Non-pigmented ciliary epithelial cell (primary cell): ENCODE data around the gene KLF4.
A peak's percentile ranks its signal among the peaks of the same experiment; 100 is the strongest.

Source experiments
- DNase-seq: peaks from one replicate; pipeline ENCODE4 v3.0.0-alpha.2; 2010; ENCODE audit warnings: low read depth

KLF4 gene

GRCh38 chr9:107487521-107488374 is 1.8 kb downstream of the KLF4 start:
- no peak for DNase-seq

- DNase-seq = no peak
Observed at GRCh38 chr9:107486674-107487520, 2.7 kb downstream of the KLF4 start.

- DNase-seq = no peak
Observed at GRCh38 chr9:107485458-107486043, 4.0 kb downstream of the KLF4 start.

GRCh38 chr9:107484117-107484723 is 5.3 kb downstream of the KLF4 start:
- DNase-seq = peak; percentile 43

- DNase-seq = no peak
Observed at GRCh38 chr9:107483666-107484065, 5.9 kb downstream of the KLF4 start.

GRCh38 chr9:107481035-107481434 is 8.5 kb downstream of the KLF4 start:
- no peak for DNase-seq

GRCh38 chr9:107480386-107480789 is 9.2 kb downstream of the KLF4 start:
- DNase-seq = no peak

GRCh38 chr9:107478805-107479204 is 10.8 kb downstream of the KLF4 start:
- DNase-seq = no peak

GRCh38 chr9:107474124-107474523 is 15.4 kb downstream of the KLF4 start:
- DNase-seq = no peak

- DNase-seq = no peak
Observed at GRCh38 chr9:107472581-107473340, 16.8 kb downstream of the KLF4 start.

- no peak for DNase-seq
Observed at GRCh38 chr9:107471552-107471951, 18.0 kb downstream of the KLF4 start.

- DNase-seq = no peak
Observed at GRCh38 chr9:107467416-107467815, 22.2 kb downstream of the KLF4 start.

GRCh38 chr9:107466826-107467225 is 22.7 kb downstream of the KLF4 start:
- DNase-seq = no peak

GRCh38 chr9:107465467-107466451 is 23.8 kb downstream of the KLF4 start:
- DNase-seq = no peak

GRCh38 chr9:107464516-107464915 is 25.1 kb downstream of the KLF4 start:
- no peak for DNase-seq

- no peak for DNase-seq
Observed at GRCh38 chr9:107462691-107463090, 26.9 kb downstream of the KLF4 start.

GRCh38 chr9:107460153-107461023 is 29.2 kb downstream of the KLF4 start:
- DNase-seq = no peak

GRCh38 chr9:107455425-107456135 is 34.0 kb downstream of the KLF4 start:
- DNase-seq = no peak

- DNase-seq = no peak
Observed at GRCh38 chr9:107453479-107453878, 36.1 kb downstream of the KLF4 start.
